Right atrium auricular region (tissue), 2 donors: Measurements from ENCODE around the gene DIPK1A. TPM values are rescaled to one million over a fixed set of nuclear protein-coding genes. Genes with fewer than 3 reads are reported as not detected.

Experiments
- DNase-seq: peaks from one replicate; pipeline ENCODE4 v3.0.0-alpha.2; 2019; ENCODE audit warnings: low spot score
- H3K27ac ChIP-seq, 2 donors: fragments of 200-600 bp; sonication (generic); 1 replicate in 1 of 2; 2 replicates in 1 of 2; pipeline ENCODE4 v1.5.1; 2016 to 2019
- H3K27me3 ChIP-seq, 2 donors: fragments of 200-600 bp; sonication (generic); one replicate each; pipeline versions ENCODE4 v1.5.1 to v1.6.0; 2017 to 2019
- H3K36me3 ChIP-seq: fragments of 200-600 bp; sonication (generic); one replicate; pipeline ENCODE4 v1.5.1; 2016
- H3K4me1 ChIP-seq, 2 donors: fragments of 200-600 bp; sonication (generic); one replicate each; pipeline versions ENCODE4 v1.5.1 to v1.6.0; 2017 to 2019
- H3K4me3 ChIP-seq, 2 donors: fragments of 200-600 bp; sonication (generic); 1 replicate in 1 of 2; 2 replicates in 1 of 2; pipeline ENCODE4 v1.5.1; 2017 to 2019; ENCODE audit warnings: mild to moderate bottlenecking in 1 of 2, moderate library complexity in 1 of 2
- H3K9me3 ChIP-seq, 2 donors: fragments of 200-600 bp; sonication (generic); one replicate each; pipeline ENCODE4 v1.5.1; 2019
- total RNA-seq, 2 donors: library from RNA; depleted of rRNA; stranded (reverse); fragments of >200 nt; gene quantifications; one replicate each; pipeline ENCODE4 v1.1.0, GENCODE V29; 2016
- TF ChIP-seq, protein P1 (sequence below), 2 donors: fragments of 200-600 bp; sonication (generic); IDR thresholded peaks; one replicate each; pipeline ENCODE4 v1.5.1; 2019; ENCODE audit warnings: antibody characterized with exemption in 2 of 2

The DIPK1A gene
- total RNA-seq, 2 donors from 2014 or later: 5.9 to 7.9 TPM

GRCh38 chr1:92937731-92938130, 23.5 kb downstream of the DIPK1A start:
- peaks cover 0 to 35% of the 10 kb centered on the region in 2 donors for H3K4me1 ChIP-seq
- DNase-seq: no peak
- H3K27ac ChIP-seq: no peak overlapping the region
- TF ChIP-seq, protein P1, sequence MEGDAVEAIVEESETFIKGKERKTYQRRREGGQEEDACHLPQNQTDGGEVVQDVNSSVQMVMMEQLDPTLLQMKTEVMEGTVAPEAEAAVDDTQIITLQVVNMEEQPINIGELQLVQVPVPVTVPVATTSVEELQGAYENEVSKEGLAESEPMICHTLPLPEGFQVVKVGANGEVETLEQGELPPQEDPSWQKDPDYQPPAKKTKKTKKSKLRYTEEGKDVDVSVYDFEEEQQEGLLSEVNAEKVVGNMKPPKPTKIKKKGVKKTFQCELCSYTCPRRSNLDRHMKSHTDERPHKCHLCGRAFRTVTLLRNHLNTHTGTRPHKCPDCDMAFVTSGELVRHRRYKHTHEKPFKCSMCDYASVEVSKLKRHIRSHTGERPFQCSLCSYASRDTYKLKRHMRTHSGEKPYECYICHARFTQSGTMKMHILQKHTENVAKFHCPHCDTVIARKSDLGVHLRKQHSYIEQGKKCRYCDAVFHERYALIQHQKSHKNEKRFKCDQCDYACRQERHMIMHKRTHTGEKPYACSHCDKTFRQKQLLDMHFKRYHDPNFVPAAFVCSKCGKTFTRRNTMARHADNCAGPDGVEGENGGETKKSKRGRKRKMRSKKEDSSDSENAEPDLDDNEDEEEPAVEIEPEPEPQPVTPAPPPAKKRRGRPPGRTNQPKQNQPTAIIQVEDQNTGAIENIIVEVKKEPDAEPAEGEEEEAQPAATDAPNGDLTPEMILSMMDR (IDR thresholded peaks at IDR 0.05): no peak
- H3K4me3 ChIP-seq: no peak overlapping the region
- H3K27me3 ChIP-seq: no peaks in the 10 kb centered on the region
- H3K9me3 ChIP-seq: no peaks in the 10 kb centered on the region
- no peaks in the 10 kb centered on the region for H3K36me3 ChIP-seq

DNA sequence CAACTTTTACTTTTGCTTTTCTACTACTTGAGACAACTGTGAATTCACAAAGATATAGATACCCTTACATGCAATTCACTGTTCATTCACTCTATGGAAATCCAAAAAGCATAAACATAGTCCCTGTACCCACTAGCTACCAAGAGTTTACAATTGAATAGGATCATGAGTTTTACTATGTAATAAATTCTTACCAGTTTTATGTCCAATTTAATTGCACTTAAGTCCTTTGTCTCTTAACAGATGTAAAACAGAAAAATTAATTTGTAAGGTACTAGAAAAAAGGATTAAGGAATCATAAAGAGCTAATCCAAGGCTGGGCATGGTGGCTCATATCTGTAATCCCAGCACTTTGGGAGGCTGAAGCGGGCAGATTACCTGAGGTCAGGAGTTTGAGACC, 24.4 kb downstream of the DIPK1A start:
- Histone ChIP-seq H3K4me1 (peaks cover 0 to 35% of the 10 kb centered on the region in 2 donors), H3K9me3 (no peaks in the 10 kb centered on the region), H3K27me3 (no peaks in the 10 kb centered on the region), H3K36me3 (no peaks in the 10 kb centered on the region), H3K4me3 (no peak overlapping the region), H3K27ac (no peak overlapping the region)
- TF ChIP-seq, protein P1 (IDR thresholded peaks at IDR 0.05): no peak
- no peak for DNase-seq

DNA sequence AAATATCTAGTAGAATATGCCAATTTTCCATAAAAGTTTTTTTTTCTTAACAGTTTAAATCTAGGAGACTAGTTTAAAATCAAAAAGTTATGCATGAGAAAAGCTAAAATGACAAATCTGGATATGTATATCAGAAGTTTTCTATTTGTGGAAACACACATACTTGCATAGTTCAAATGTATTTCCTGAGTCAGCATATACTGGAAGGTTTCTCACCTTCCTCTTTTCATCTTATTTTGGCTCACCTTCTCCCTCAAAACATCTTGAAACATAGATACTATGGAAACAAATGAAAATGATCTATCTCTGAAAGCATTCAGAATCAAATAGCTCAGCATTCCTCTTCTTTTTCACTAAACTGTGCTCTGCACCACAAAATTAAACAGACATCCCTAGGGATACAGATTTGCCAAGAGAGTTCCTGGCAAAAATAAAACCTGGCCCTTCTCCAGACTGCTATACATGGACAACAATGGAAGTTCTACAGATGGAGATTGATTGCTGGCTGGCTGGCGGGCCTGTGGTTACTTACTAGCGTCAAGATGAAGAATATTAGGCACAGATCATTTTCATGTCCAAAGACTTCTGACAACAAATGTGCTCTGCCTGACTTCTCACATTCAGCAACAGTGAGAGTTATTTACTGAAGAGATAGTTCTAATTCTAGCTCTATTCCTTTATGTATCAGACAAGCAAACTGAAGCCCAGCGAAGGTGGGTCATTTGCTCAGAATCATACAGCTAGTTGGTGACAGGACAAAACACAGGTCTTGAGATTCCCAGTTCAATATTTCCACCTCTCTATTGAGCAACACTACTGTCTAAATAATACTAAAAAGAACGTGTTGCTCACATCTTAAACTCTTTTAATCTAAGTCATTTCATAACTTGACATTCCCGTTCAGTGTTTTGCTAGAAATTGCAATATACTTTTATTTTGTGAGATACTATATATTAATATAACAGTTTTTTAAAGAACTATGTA, 26.6 kb downstream of the DIPK1A start:
- TF ChIP-seq, protein P1 (IDR thresholded peaks at IDR 0.05): no peak
- Histone ChIP-seq H3K36me3 (no peaks in the 10 kb centered on the region), H3K27ac (peak overlapping the region; percentile 34 to 59), H3K27me3 (no peaks in the 10 kb centered on the region), H3K4me3 (no peak overlapping the region), H3K9me3 (no peaks in the 10 kb centered on the region), H3K4me1 (peaks cover 0 to 24% of the 10 kb centered on the region in 2 donors)
- DNase-seq: no peak

DNA sequence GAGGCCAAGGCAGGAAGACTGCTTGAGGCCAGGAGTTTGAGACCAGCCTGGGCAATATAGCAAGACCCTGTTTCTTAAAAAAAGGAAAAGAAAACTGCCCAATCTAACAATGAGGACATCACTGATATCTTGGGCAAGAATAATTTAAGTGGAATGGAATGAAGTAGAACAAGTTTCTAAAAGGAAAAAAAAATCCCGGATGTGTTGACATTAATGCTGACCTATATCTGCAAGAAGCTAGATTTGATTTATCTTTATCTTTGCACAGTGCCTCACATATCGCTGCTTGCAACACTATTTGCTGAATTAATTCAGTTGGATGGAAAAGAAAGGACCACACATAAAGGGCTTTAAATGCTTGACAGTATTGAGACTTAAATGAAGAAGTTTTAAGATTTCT, 27.8 kb downstream of the DIPK1A start:
- Histone ChIP-seq H3K27me3 (no peaks in the 10 kb centered on the region), H3K4me1 (peaks cover 0 to 21% of the 10 kb centered on the region in 2 donors), H3K27ac (peak overlapping the region in 1 of 2 donors; percentile 5), H3K4me3 (no peak overlapping the region), H3K9me3 (no peaks in the 10 kb centered on the region), H3K36me3 (no peaks in the 10 kb centered on the region)
- TF ChIP-seq, protein P1 (IDR thresholded peaks at IDR 0.05): no peak
- DNase-seq: no peak

GRCh38 chr1:92931691-92932090, 29.6 kb downstream of the DIPK1A start:
- H3K27me3 ChIP-seq: no peaks in the 10 kb centered on the region
- H3K4me1 ChIP-seq: peaks cover 0 to 21% of the 10 kb centered on the region in 2 donors
- H3K36me3 ChIP-seq: no peaks in the 10 kb centered on the region
- no peak overlapping the region for H3K27ac ChIP-seq
- DNase-seq: no peak
- TF ChIP-seq, protein P1 (IDR thresholded peaks at IDR 0.05): no peak
- H3K9me3 ChIP-seq: no peaks in the 10 kb centered on the region
- no peak overlapping the region for H3K4me3 ChIP-seq
